Rectal smooth muscle tissue (tissue), 1 donor: ENCODE data around the gene RNASE7.
"Not testable (repeated sequence)": the region's sequence is repeated elsewhere in the genome, so short reads cannot be mapped to it uniquely, and the experiment has no call there.

Experiments used
- H3K27ac ChIP-seq: one replicate; pipeline ENCODE4 v1.7.0; 2013; ENCODE audit warnings: low read depth, low read length, inconsistent platforms
- H3K27me3 ChIP-seq: one replicate; pipeline ENCODE4 v1.7.0; 2013; ENCODE audit warnings: low read length; ENCODE audit not compliant: control insufficient read depth, insufficient read depth
- H3K36me3 ChIP-seq: one replicate; pipeline ENCODE4 v1.7.0; 2013; ENCODE audit warnings: low read length; ENCODE audit not compliant: control insufficient read depth, insufficient read depth
- H3K4me1 ChIP-seq: one replicate; pipeline ENCODE4 v1.7.0; 2013; ENCODE audit warnings: low read length; ENCODE audit not compliant: control insufficient read depth, insufficient read depth
- H3K4me3 ChIP-seq: one replicate; pipeline ENCODE4 v1.7.0; 2013; ENCODE audit warnings: low read length
- H3K9ac ChIP-seq: one replicate; pipeline ENCODE4 v1.7.0; 2013; ENCODE audit warnings: low read length

RNASE7 gene

DNA sequence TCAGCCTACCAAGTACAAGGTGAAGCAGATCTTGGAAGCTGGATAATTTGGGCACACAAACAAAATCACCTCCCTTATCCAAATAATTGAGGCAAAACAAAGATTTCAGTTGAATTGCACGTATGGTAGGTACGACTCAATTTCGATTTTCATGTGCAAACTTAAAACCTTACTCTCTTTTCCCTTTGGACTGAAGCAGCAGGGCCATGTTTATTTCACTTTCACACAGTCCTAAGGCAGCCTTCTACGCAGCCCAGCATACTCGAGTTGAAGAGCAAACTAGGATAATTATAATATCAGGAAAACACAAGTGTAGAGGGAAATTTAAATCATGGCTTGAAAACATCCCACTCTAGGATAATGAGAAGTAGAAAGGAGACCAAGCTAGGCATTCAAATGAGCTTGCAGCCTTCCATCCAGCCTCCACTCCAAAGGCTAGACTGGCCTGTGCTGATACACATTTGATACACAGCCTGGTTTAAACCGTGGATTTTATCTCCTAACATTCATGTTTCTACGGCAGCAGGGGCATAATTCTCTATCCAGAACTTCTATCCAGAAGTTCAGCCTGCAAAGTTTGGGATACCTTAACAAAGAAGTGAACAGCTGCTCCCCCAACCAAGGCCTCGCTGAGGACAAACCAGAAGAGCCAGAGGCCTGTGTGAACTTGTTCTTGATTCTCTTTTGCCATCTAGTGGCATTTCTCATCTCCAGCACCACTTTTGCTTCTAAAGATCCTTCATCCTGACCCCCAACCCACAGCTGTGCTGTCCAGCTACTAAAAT lies 2.4 kb upstream of the RNASE7 start:
- Histone ChIP-seq H3K9ac (peak overlapping the region; percentile 27), H3K27me3 (no peaks in the 10 kb centered on the region), H3K36me3 (no peaks in the 10 kb centered on the region), H3K4me3 (peak overlapping the region; percentile 32), H3K4me1 (peaks cover 16% of the 10 kb centered on the region), H3K27ac (peak overlapping the region; percentile 85)

DNA sequence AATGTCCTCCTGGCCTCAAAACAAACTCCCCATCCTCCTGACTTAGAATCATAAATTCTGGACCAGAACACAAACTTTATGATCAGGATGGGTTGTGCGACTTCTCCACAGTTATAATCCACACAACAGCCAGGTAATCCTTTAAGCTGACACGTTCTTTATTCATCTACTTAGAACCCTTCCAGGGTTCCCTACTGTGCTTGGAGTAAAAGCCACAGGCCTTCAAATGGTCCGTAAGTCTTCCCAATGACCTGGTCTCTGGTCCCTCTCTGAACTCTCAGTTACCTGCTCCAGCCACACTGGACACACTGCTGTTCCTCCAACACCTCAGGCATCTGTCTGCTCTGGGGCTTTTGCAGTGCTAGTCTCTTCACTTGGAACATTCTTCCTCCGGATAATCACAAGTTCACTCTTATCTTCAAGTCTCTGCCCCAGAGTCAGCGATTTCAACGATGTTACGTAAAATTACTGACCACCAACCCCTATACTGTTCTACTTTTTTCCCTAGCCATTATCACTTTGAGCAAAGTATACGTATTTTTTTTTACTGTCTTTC lies 1.7 kb upstream of the RNASE7 start:
- Histone ChIP-seq H3K4me1 (peaks cover 16% of the 10 kb centered on the region), H3K9ac (no peak overlapping the region), H3K36me3 (no peaks in the 10 kb centered on the region), H3K27me3 (no peaks in the 10 kb centered on the region), H3K4me3 (no peak overlapping the region), H3K27ac (no peak overlapping the region)

DNA sequence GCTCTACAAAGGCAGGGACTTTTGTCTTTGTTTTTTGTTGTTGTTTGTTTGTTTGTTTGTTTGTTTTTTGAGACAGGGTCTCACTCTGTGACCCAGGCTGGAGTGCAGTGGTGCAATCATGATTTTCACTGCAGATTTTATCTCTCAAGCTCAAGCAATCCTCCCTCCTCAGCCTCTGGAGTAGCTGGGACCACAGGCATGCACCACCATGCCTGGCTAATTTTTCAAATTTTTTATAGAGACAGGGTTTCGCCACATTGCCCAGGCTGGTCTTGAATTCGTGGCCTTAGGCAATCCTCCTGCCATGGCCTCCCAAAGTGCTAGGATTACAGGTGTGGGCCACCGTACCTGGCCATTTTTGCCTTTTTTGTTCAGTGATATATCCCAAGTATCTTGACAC lies 1.2 kb upstream of the RNASE7 start:
- not testable (repeated sequence) for H3K9ac ChIP-seq, H3K27me3 ChIP-seq, H3K27ac ChIP-seq, H3K36me3 ChIP-seq, H3K4me3 ChIP-seq
- H3K4me1 ChIP-seq: peaks cover 16% of the 10 kb centered on the region

DNA sequence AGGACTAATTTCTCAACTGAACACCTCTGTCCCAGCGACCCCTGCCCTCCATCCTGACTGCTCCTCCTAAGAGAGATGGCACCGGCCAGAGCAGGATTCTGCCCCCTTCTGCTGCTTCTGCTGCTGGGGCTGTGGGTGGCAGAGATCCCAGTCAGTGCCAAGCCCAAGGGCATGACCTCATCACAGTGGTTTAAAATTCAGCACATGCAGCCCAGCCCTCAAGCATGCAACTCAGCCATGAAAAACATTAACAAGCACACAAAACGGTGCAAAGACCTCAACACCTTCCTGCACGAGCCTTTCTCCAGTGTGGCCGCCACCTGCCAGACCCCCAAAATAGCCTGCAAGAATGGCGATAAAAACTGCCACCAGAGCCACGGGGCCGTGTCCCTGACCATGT lies 756 bp downstream of the RNASE7 start:
- Histone ChIP-seq H3K4me1 (peaks cover 16% of the 10 kb centered on the region), H3K4me3 (no peak overlapping the region), H3K36me3 (no peaks in the 10 kb centered on the region), H3K9ac (no peak overlapping the region), H3K27me3 (no peaks in the 10 kb centered on the region), H3K27ac (no peak overlapping the region)

DNA sequence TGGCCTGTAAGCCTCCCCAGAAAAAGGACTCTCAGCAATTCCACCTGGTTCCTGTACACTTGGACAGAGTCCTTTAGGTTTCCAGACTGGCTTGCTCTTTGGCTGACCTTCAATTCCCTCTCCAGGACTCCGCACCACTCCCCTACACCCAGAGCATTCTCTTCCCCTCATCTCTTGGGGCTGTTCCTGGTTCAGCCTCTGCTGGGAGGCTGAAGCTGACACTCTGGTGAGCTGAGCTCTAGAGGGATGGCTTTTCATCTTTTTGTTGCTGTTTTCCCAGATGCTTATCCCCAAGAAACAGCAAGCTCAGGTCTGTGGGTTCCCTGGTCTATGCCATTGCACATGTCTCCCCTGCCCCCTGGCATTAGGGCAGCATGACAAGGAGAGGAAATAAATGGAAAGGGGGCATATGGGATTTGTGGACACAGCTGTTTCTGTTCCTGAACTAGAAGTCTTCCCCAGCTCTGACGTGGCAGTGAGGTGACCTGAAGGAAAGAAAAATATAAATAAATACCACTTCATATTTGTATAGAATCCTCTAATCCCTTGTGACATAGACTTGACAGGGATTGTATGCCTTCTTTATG lies 1.3 kb downstream of the RNASE7 start:
- Histone ChIP-seq H3K27me3 (no peaks in the 10 kb centered on the region), H3K36me3 (no peaks in the 10 kb centered on the region), H3K4me1 (peaks cover 14% of the 10 kb centered on the region), H3K9ac (no peak overlapping the region), H3K4me3 (no peak overlapping the region), H3K27ac (no peak overlapping the region)

DNA sequence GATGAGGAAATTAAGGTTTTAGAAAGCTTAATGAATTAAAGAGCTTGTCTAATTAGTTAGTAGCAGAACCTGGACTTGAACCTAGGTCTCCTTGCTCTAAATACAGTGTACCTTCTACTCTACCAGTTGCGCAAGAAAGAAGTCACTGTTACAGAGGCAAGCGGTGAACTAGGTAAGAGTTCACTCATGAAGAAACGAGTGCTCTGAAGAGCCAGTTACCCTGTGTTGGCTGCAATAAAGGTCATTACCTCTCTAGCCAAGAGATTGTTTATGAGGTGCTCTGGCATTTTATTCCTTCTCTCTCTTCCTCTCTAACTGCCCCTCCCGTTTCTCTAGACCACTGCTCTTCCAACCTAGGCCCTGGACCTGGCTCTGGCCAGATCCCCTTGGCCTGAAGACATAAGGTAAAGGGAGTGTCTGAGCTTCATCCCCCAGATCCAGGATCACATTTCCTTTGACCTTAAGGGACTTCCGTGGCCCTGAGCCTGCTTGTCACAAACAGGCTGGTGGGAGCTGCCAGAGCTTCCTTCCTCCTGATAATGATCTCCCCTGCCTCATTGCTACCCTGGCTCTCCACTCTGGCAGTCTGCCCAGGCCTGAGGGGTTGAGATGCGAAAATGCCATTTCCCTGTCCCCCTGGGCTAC lies 1.9 kb downstream of the RNASE7 start:
- no peak overlapping the region for H3K9ac ChIP-seq
- no peaks in the 10 kb centered on the region for H3K27me3 ChIP-seq
- H3K4me3 ChIP-seq: no peak overlapping the region
- no peak overlapping the region for H3K27ac ChIP-seq
- H3K36me3 ChIP-seq: no peaks in the 10 kb centered on the region
- H3K4me1 ChIP-seq: peaks cover 10% of the 10 kb centered on the region

DNA sequence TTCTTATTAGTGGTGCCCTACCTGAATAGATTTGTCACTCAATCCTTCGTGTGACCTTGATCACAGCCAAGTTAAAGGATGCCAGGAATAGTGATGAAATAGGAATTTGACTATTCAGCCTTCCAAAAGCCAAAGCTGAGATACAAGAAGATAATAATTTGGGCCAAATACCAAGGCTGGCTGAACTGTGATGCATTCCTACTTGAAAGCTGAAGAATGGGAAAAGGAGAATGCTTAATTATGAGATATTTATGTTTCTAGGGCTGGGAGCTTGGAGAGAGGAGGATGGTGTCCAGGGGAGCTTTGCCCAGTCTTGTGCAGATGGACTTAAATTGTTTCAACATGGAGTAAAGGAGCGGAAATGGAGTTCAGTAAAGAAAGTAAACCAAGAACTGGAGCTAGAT lies 5.2 kb downstream of the RNASE7 start:
- Histone ChIP-seq H3K27ac (no peak overlapping the region), H3K9ac (no peak overlapping the region), H3K36me3 (no peaks in the 10 kb centered on the region), H3K27me3 (no peaks in the 10 kb centered on the region), H3K4me1 (no peaks in the 10 kb centered on the region), H3K4me3 (no peak overlapping the region)

DNA sequence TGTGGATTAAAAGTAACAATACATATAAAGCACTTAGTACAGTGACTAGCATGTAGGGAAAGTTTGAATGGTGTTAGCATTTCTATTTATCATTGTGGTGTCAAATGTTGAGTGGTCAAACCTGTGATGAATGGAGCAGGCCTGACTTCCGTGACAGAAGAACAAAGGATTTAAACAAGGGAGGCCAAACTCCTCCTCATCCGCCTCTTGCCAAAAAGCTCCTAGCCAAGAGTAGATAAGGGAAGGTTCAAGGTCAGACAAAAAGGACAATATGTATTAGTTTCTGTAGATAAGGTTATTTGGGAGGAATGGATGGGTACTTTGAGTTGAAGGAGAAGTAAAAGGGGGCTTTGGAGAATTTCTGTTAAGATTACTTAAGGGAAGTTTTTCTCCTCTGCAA lies 6.5 kb downstream of the RNASE7 start:
- Histone ChIP-seq H3K27ac (no peak overlapping the region), H3K4me1 (no peaks in the 10 kb centered on the region), H3K36me3 (no peaks in the 10 kb centered on the region), H3K27me3 (no peaks in the 10 kb centered on the region), H3K4me3 (no peak overlapping the region), H3K9ac (no peak overlapping the region)

DNA sequence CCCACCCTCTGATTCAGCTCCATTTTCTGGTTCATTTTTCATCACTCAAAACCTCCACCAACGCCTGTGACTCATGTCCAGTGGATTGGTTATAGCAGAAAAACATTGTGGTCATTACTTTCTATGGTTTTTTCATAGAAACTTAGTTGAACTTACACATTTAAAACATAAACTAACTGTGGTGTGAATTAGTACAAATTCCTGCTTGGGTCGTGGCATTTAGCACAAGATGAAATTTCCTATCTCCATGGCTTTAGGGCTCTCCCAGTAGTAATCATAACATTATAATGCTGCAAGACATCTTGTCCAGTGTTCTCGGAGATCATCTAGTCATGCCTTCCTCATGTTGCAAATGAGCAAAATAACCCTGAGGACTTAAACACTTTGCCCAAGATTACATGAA lies 7.1 kb downstream of the RNASE7 start:
- H3K27me3 ChIP-seq: no peaks in the 10 kb centered on the region
- H3K4me3 ChIP-seq: no peak overlapping the region
- no peaks in the 10 kb centered on the region for H3K36me3 ChIP-seq
- no peak overlapping the region for H3K27ac ChIP-seq
- H3K4me1 ChIP-seq: no peaks in the 10 kb centered on the region
- H3K9ac ChIP-seq: no peak overlapping the region

DNA sequence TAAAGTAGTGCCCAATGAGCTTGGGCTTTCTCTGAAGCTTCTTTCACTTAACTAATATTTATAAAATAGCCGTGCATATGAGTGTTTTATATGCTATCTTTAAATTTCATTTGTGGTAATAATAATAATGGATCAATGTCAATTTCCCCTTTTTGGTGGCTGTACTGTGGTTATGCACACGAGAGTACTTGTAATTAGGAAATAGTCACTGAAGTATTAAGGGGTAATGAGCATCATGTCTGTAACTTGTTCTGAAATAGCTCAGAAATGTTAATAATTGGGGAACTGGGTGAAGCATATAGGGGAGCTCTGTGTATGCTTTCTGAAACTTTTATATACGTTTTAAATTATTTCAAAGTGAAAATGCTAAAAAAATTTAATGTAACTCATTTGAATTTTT lies 8.4 kb downstream of the RNASE7 start:
- Histone ChIP-seq H3K36me3 (no peaks in the 10 kb centered on the region), H3K27me3 (no peaks in the 10 kb centered on the region), H3K9ac (no peak overlapping the region), H3K27ac (no peak overlapping the region), H3K4me1 (no peaks in the 10 kb centered on the region), H3K4me3 (no peak overlapping the region)

DNA sequence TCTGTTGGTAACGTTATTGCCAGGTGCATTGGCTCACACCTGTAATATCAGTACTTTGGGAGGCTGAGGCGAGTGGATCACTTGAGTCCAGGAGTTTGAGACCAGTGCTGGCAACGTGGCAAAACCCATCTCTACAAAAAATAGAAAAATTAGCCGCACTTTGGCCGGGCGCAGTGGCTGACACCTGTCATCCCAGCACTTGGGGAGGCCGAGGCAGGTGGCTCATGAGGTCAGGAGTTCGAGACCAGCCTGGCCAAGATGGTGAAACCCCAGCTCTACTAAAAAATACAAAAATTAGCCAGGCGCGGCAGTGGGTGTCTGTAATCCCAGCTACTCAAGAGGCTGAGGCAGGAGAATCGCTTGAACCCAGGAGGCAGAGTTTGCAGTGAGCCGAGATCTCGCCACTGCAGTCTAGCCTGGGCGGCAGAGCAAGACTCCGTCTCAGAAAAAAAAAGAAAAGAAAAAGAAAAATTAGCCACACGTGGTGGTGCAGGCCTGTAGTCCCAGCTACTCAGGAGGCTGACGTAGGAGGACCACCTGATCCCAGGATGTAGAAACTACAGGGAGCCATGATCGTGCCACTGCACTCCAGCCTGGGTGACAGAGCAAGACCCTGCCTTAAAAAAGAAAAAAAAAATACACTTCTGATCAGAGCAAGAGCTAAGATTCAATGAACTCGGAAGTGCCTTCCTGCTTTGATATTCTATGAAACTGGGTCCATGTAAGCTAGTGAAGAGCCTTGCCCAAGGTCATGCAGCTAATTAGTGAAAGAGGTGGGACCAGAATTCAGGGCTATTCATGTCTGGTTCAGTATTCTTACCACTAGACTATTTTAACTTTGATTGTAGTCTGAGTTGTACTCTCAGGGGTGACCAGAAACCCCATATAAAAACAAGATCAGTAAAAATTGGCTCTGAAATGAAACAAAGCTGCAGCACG lies 11.3 kb downstream of the RNASE7 start:
- no peak overlapping the region for H3K4me3 ChIP-seq
- no peak overlapping the region for H3K9ac ChIP-seq
- no peaks in the 10 kb centered on the region for H3K27me3 ChIP-seq
- H3K27ac ChIP-seq: no peak overlapping the region
- no peaks in the 10 kb centered on the region for H3K4me1 ChIP-seq
- no peaks in the 10 kb centered on the region for H3K36me3 ChIP-seq
